A673 (cell line): Measurements from ENCODE around the gene CRELD2. TPM values are rescaled to one million over a fixed set of nuclear protein-coding genes. Genes with fewer than 3 reads are reported as not detected.

Source experiments
- BruUV-seq: library from RNA; stranded (reverse); fragments of 400-500 nt; replicated peaks from 2 replicates; lab custom pipeline; 2021; lab: Mats Ljungman, UMichigan
- CTCF ChIA-PET: fragments of 300-600 bp; sonication (Branson Sonifier 250); formaldehyde crosslinking; loops from one replicate; lab custom pipeline; 2022; ENCODE audit warnings: antibody characterized with exemption; lab: Charles Lee
- POLR2A ChIA-PET: fragments of 300-600 bp; sonication (Branson Sonifier 250); formaldehyde crosslinking; loops from one replicate; lab custom pipeline; 2022; ENCODE audit warnings: antibody characterized with exemption; ENCODE audit not compliant: low non-redundant PET; lab: Charles Lee
- DNase-seq: peaks from one replicate; pipeline ENCODE4 v3.0.0-alpha.2; 2015; ENCODE audit warnings: low spot score
- H3K27ac ChIP-seq: fragments of 200-600 bp; sonication (generic); 2 replicates; pipeline ENCODE4 v1.5.1; 2016; ENCODE audit warnings: mixed run types, low read depth, mild to moderate bottlenecking, mixed read lengths, antibody characterized with exemption, low read length; ENCODE audit not compliant: poor library complexity, severe bottlenecking
- H3K27me3 ChIP-seq: fragments of 200-600 bp; sonication (generic); replicated peaks from 2 replicates; pipeline ENCODE4 v1.6.1; 2017; ENCODE audit warnings: mixed run types, low read depth, mild to moderate bottlenecking, mixed read lengths, antibody characterized with exemption, low read length; ENCODE audit not compliant: insufficient read depth, poor library complexity
- H3K36me3 ChIP-seq: fragments of 200-600 bp; sonication (generic); 2 replicates; pipeline ENCODE4 v1.6.1; 2016; ENCODE audit warnings: mixed run types, mild to moderate bottlenecking, mixed read lengths, antibody characterized with exemption, low read length; ENCODE audit not compliant: insufficient read depth, poor library complexity, severe bottlenecking
- H3K4me1 ChIP-seq: fragments of 200-600 bp; sonication (generic); 2 replicates; pipeline ENCODE4 v1.6.1; 2017; ENCODE audit warnings: mixed run types, mild to moderate bottlenecking, mixed read lengths, antibody characterized with exemption, low read length; ENCODE audit not compliant: insufficient read depth, poor library complexity, severe bottlenecking
- H3K4me3 ChIP-seq: fragments of 200-600 bp; sonication (generic); 2 replicates; pipeline ENCODE4 v1.5.1; 2016; ENCODE audit warnings: low read depth, mixed run types, mild to moderate bottlenecking, mixed read lengths, low read length; ENCODE audit not compliant: poor library complexity, severe bottlenecking
- H3K9me3 ChIP-seq: fragments of 200-600 bp; sonication (generic); 2 replicates; pipeline ENCODE4 v1.6.1; 2016; ENCODE audit warnings: mixed run types, low read depth, mild to moderate bottlenecking, mixed read lengths, antibody characterized with exemption, low read length; ENCODE audit not compliant: poor library complexity, severe bottlenecking
- CTCF ChIP-seq: fragments of 300-800, 200-600 bp; sonication (generic); conservative IDR thresholded peaks from 2 replicates; pipeline ENCODE4 v1.5.1; 2017; ENCODE audit warnings: low read depth, mild to moderate bottlenecking, antibody characterized with exemption, low read length, moderate library complexity, mixed read lengths
- EZH2 ChIP-seq: fragments of 200-600 bp; sonication (generic); IDR thresholded peaks from 2 replicates; pipeline ENCODE4 v1.6.1; 2017; ENCODE audit warnings: borderline replicate concordance, low read depth, mild to moderate bottlenecking, mixed read lengths, antibody characterized with exemption, low read length; ENCODE audit not compliant: poor library complexity, severe bottlenecking
- intact Hi-C: fragments of 100-400 bp; cut with micrococcal nuclease; formaldehyde crosslinking; loops from one replicate; pipeline ENCODE4 v1.10.0; 2022; ENCODE audit not compliant: unreplicated experiment
- total RNA-seq: library from RNA; stranded (reverse); gene quantifications from 2 replicates; pipeline ENCODE4 v1.2.3, GENCODE V29; 2021

CRELD2 gene
- total RNA-seq, 1 experiment from 2014 or later: 54.7 TPM

GRCh38 chr22:49873228-49873940 is 45.0 kb upstream of the CRELD2 start:
- no TSS peak for BruUV-seq
- H3K9me3 ChIP-seq: peaks cover 12% of the 10 kb centered on the region
- no peak for TF ChIP-seq CTCF
- TF ChIP-seq EZH2: no peak
- no peak overlapping the region for H3K4me3 ChIP-seq
- H3K36me3 ChIP-seq: peaks cover 9% of the 10 kb centered on the region
- ChIA-PET POLR2A (no interaction called here), CTCF (no interaction called here)
- no peak overlapping the region for H3K27ac ChIP-seq
- intact Hi-C loops: no loop called here
- no peak for DNase-seq
- H3K4me1 ChIP-seq: no peaks in the 10 kb centered on the region
- H3K27me3 ChIP-seq: no peaks in the 10 kb centered on the region

GRCh38 chr22:49877642-49878041 is 40.8 kb upstream of the CRELD2 start:
- Histone ChIP-seq H3K36me3 (peaks cover 11% of the 10 kb centered on the region), H3K4me3 (no peak overlapping the region), H3K4me1 (peaks cover 8% of the 10 kb centered on the region), H3K27me3 (no peaks in the 10 kb centered on the region), H3K9me3 (no peaks in the 10 kb centered on the region), H3K27ac (no peak overlapping the region)
- CTCF ChIA-PET: no interaction called here
- TF ChIP-seq CTCF (no peak), EZH2 (no peak)
- no TSS peak for BruUV-seq
- DNase-seq: no peak
- POLR2A ChIA-PET: no interaction called here
- intact Hi-C loops: no loop called here

- no peak for TF ChIP-seq EZH2
- TF ChIP-seq CTCF: no peak
- POLR2A ChIA-PET: no interaction called here
- CTCF ChIA-PET: no interaction called here
- H3K4me3 ChIP-seq: no peak overlapping the region
- no peaks in the 10 kb centered on the region for H3K9me3 ChIP-seq
- no peak for DNase-seq
- no peak overlapping the region for H3K27ac ChIP-seq
- H3K36me3 ChIP-seq: peaks cover 13% of the 10 kb centered on the region
- BruUV-seq: no TSS peak
- H3K27me3 ChIP-seq: no peaks in the 10 kb centered on the region
- peaks cover 9% of the 10 kb centered on the region for H3K4me1 ChIP-seq
- intact Hi-C loops: no loop called here
Observed at GRCh38 chr22:49878206-49878605, 40.2 kb upstream of the CRELD2 start.
